22Rv1 (cell line): ENCODE results near the gene SNAPC4.

Experiments used
- CTCF ChIP-seq: fragments of 450-650 bp; IDR thresholded peaks from 2 replicates; pipeline ENCODE4 v1.5.1; 2017; ENCODE audit warnings: mild to moderate bottlenecking
- ZFX ChIP-seq: fragments of 450-650 bp; IDR thresholded peaks from 2 replicates; pipeline ENCODE4 v1.6.1; 2017; ENCODE audit warnings: antibody characterized with exemption, borderline replicate concordance

- TF ChIP-seq CTCF (no peak), ZFX (no peak)
These were observed 31.8 kb downstream of the SNAPC4 start for GRCh38 chr9:136368190-136368589.
